K562 (cell line): ENCODE results near the gene RBSN. TPM values are rescaled to one million over a fixed set of nuclear protein-coding genes. Genes with fewer than 3 reads are reported as not detected.
A peak's percentile ranks its signal among the peaks of the same experiment; 100 is the strongest.

ENCODE experiments used
- GTF2F1 ChIP-seq: IDR thresholded peaks from 2 replicates; pipeline ENCODE4 v1.6.1; 2011; ENCODE audit warnings: low read depth, low read length, improper control_type of control experiment
- ILK ChIP-seq: fragments of 450-650 bp; IDR thresholded peaks from 2 replicates; pipeline ENCODE4 v1.6.1; 2016; ENCODE audit warnings: missing genetic modification characterization, low read depth, mild to moderate bottlenecking, missing compliant biosample characterization, moderate library complexity, borderline replicate concordance
- LCOR ChIP-seq: sonication (generic); formaldehyde crosslinking; IDR thresholded peaks from 2 replicates; pipeline ENCODE4 v1.8.0; 2022; ENCODE audit warnings: mild to moderate bottlenecking, missing genetic modification reagents
- MAFG ChIP-seq: fragments of 450-650 bp; conservative IDR thresholded peaks from 2 replicates; pipeline ENCODE4 v1.6.1; 2016; ENCODE audit warnings: missing genetic modification characterization, missing compliant biosample characterization
- SIRT6 ChIP-seq: IDR thresholded peaks from one replicate; pipeline ENCODE4 v1.6.1; 2012; ENCODE audit warnings: low read depth, mild to moderate bottlenecking, control low read depth, inconsistent platforms, low read length, moderate library complexity
- STAT5B ChIP-seq: fragments of 250-450 bp; sonication (Bioruptor Pico); IDR thresholded peaks from 2 replicates; pipeline ENCODE4 v1.8.0; 2021; ENCODE audit warnings: mild to moderate bottlenecking, inconsistent platforms
- ZNF324 ChIP-seq: fragments of 250-450 bp; sonication (Bioruptor Pico); IDR thresholded peaks from 2 replicates; pipeline ENCODE4 v1.4.0; 2020; ENCODE audit warnings: mild to moderate bottlenecking
- polyA plus RNA-seq, 8 experiments: library from polyadenylated mRNA; depleted of rRNA in 4 of 8; stranded (reverse) in 5 of 8; unstranded in 3 of 8; fragments of >200 nt; fragmentation: Nextera tagmentation in 2 of 8; fragmentation: Illumina TruSeq in 1 of 8; extraction: Ambion mirVana in 2 of 8; extraction: Trizol in 1 of 8; gene quantifications; 2 replicates each; pipeline versions ENCODE4 v1.2.1 to v1.2.3, GENCODE V29; 2011 to 2014; ENCODE audit warnings: inconsistent platforms in 1 of 8, missing spikeins in 1 of 8
- total RNA-seq, 7 experiments: library from RNA; depleted of rRNA in 6 of 7; stranded (reverse); fragments of >200 nt in 6 of 7; fragmentation: Illumina TruSeq in 2 of 7; extraction: Trizol in 2 of 7; gene quantifications; 2 replicates each; pipeline versions ENCODE4 v1.2.1 to v1.2.3, GENCODE V29; 2011 to 2021; ENCODE audit warnings: low replicate concordance in 1 of 7
- TF ChIP-seq, protein P1 (sequence below): fragments of 250-450 bp; sonication (Bioruptor Pico); IDR thresholded peaks from 2 replicates; pipeline ENCODE4 v1.5.0; 2022; ENCODE audit warnings: mild to moderate bottlenecking

Gene RBSN
- total and polyA plus RNA-seq, 9 of the 15 experiments (the other 6 are each of a cell fraction or from before 2014, with no cell fraction given), result 2.9 to 19.6 (median 15.0) TPM

GRCh38 chr3:15052335-15053242, 46.4 kb downstream of the RBSN start (continued):
- TF ChIP-seq MAFG (tag) (no peak), ILK (tag) (no peak), SIRT6 (no peak), STAT5B (no peak), LCOR (CRISPR knock-in tag) (peak; percentile 95), ZNF324 (peak; percentile 4; the same call in 1 of the 2 replicates), GTF2F1 (no peak)
- TF ChIP-seq, protein P1, sequence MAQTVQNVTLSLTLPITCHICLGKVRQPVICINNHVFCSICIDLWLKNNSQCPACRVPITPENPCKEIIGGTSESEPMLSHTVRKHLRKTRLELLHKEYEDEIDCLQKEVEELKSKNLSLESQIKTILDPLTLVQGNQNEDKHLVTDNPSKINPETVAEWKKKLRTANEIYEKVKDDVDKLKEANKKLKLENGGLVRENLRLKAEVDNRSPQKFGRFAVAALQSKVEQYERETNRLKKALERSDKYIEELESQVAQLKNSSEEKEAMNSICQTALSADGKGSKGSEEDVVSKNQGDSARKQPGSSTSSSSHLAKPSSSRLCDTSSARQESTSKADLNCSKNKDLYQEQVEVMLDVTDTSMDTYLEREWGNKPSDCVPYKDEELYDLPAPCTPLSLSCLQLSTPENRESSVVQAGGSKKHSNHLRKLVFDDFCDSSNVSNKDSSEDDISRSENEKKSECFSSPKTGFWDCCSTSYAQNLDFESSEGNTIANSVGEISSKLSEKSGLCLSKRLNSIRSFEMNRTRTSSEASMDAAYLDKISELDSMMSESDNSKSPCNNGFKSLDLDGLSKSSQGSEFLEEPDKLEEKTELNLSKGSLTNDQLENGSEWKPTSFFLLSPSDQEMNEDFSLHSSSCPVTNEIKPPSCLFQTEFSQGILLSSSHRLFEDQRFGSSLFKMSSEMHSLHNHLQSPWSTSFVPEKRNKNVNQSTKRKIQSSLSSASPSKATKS (CRISPR knock-in tag), result no peak
